GM12878 (cell line): ENCODE measurements around the gene CLDN34. TPM values are rescaled to one million over a fixed set of nuclear protein-coding genes. Genes with fewer than 3 reads are reported as not detected.

Experiments used
- BHLHE40 ChIP-seq, 2 experiments: fragments of 450-650 bp in 1 of 2; IDR thresholded peaks; 2 replicates each; pipeline ENCODE4 v1.6.1; 2011 to 2017; ENCODE audit warnings: low read depth in 2 of 2, borderline replicate concordance in 1 of 2, improper control_type of control experiment in 1 of 2, low read length in 1 of 2, mild to moderate bottlenecking in 1 of 2
- CBFB ChIP-seq: IDR thresholded peaks from 2 replicates; pipeline ENCODE4 v1.6.1; 2016; ENCODE audit warnings: antibody characterized with exemption, low read depth
- EP300 ChIP-seq, 2 experiments: fragments of 150-350 bp in 1 of 2; IDR thresholded peaks; 2 replicates each; pipeline ENCODE4 v1.6.1; 2011 to 2012; ENCODE audit warnings: low read depth in 2 of 2, low read length in 2 of 2, borderline replicate concordance in 1 of 2, improper control_type of control experiment in 1 of 2, inconsistent platforms in 1 of 2; ENCODE audit not compliant: control insufficient read depth in 1 of 2
- FOS ChIP-seq: IDR thresholded peaks from 3 replicates; pipeline ENCODE4 v1.6.1; 2011; ENCODE audit warnings: borderline replicate concordance; ENCODE audit not compliant: insufficient read length; ENCODE audit errors: extremely low read depth
- IKZF2 ChIP-seq, 2 experiments: fragments of 450-650 bp; IDR thresholded peaks; 2 replicates each; pipeline ENCODE4 v1.6.1; 2017; ENCODE audit warnings: mild to moderate bottlenecking in 2 of 2, moderate library complexity in 2 of 2
- LARP7 ChIP-seq: fragments of 450-650 bp; IDR thresholded peaks from 2 replicates; pipeline ENCODE4 v1.6.1; 2017; ENCODE audit warnings: mild to moderate bottlenecking
- SMARCA5 ChIP-seq: fragments of 450-650 bp; IDR thresholded peaks from 2 replicates; pipeline ENCODE4 v1.6.1; 2017; ENCODE audit warnings: mild to moderate bottlenecking
- SRF ChIP-seq, 2 experiments: IDR thresholded peaks; 2 replicates each; pipeline ENCODE4 v1.6.1; 2011; ENCODE audit warnings: low read depth in 2 of 2, low read length in 2 of 2, mild to moderate bottlenecking in 1 of 2, moderate library complexity in 1 of 2
- TARDBP ChIP-seq: IDR thresholded peaks from 2 replicates; pipeline ENCODE4 v1.6.1; 2016; ENCODE audit warnings: borderline replicate concordance
- WRNIP1 ChIP-seq: IDR thresholded peaks from 2 replicates; pipeline ENCODE4 v1.6.1; 2011; ENCODE audit warnings: low read depth, low read length, improper control_type of control experiment, borderline replicate concordance
- YY1 ChIP-seq: IDR thresholded peaks from 2 replicates; pipeline ENCODE4 v1.6.1; 2011; ENCODE audit warnings: low read depth, mild to moderate bottlenecking, low read length
- polyA plus RNA-seq, 11 experiments: library from polyadenylated mRNA; depleted of rRNA in 4 of 11; unstranded in 6 of 11; stranded (reverse) in 5 of 11; fragments of >200 nt; fragmentation: Nextera tagmentation in 4 of 11; fragmentation: Illumina TruSeq in 1 of 11; extraction: Ambion mirVana in 4 of 11; extraction: Trizol in 1 of 11; gene quantifications; 1 replicate in 1 of 11; 2 replicates in 10 of 11; pipeline versions ENCODE4 v1.2.1 to v1.2.3, GENCODE V29; 2011 to 2016; ENCODE audit warnings: inconsistent platforms in 2 of 11, missing spikeins in 2 of 11, low read depth in 1 of 11
- total RNA-seq, 4 experiments: library from RNA; depleted of rRNA in 3 of 4; stranded (reverse); fragments of >200 nt in 3 of 4; fragmentation: Illumina TruSeq in 1 of 4; extraction: Trizol in 1 of 4; gene quantifications; 2 replicates each; pipeline versions ENCODE4 v1.2.1 to v1.2.3, GENCODE V29; 2013 to 2021
- TF ChIP-seq, protein P1 (sequence below): fragments of 450-650 bp; IDR thresholded peaks from 2 replicates; pipeline ENCODE4 v1.6.1; 2017; ENCODE audit warnings: mild to moderate bottlenecking, moderate library complexity
- TF ChIP-seq, protein P2 (sequence below): IDR thresholded peaks from 2 replicates; pipeline ENCODE4 v1.6.1; 2012; ENCODE audit warnings: low read length, inconsistent platforms
- TF ChIP-seq, protein P3 (sequence below): IDR thresholded peaks from 2 replicates; pipeline ENCODE4 v1.6.1; 2011; ENCODE audit warnings: mild to moderate bottlenecking, low read depth, low read length, moderate library complexity; ENCODE audit not compliant: insufficient replicate concordance
- TF ChIP-seq, protein P4 (sequence below): fragments of 450-650 bp; IDR thresholded peaks from 2 replicates; pipeline ENCODE4 v1.6.1; 2016; ENCODE audit warnings: mild to moderate bottlenecking, moderate library complexity, borderline replicate concordance
- TF ChIP-seq, protein P5 (sequence below): fragments of 450-650 bp; IDR thresholded peaks from 2 replicates; pipeline ENCODE4 v1.6.1; 2017; ENCODE audit warnings: mild to moderate bottlenecking

CLDN34 gene
- total and polyA plus RNA-seq, 10 of the 15 experiments (the other 5 are each of a cell fraction or from before 2014, with no cell fraction given) = not detected

DNA sequence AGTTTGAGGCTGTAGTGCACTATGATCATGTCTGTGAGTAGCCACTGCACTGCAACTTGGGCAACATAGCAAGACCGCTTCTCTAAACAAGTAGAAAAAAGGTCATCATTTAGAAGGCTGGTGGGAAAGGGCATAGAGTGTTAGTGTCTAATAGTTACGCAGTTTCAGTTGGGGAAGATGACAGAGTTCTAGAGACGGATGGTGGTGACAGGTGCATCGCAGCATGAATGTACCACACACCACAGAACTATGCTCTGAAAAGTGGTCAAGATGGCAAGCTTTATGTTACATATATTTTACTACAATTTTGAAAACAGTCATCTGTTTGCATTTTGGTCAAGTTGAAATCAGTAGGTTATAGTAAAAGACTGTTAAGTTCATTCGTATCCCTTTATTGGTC lies 23.7 kb upstream of the CLDN34 start (continued):
- TF ChIP-seq, protein P1, sequence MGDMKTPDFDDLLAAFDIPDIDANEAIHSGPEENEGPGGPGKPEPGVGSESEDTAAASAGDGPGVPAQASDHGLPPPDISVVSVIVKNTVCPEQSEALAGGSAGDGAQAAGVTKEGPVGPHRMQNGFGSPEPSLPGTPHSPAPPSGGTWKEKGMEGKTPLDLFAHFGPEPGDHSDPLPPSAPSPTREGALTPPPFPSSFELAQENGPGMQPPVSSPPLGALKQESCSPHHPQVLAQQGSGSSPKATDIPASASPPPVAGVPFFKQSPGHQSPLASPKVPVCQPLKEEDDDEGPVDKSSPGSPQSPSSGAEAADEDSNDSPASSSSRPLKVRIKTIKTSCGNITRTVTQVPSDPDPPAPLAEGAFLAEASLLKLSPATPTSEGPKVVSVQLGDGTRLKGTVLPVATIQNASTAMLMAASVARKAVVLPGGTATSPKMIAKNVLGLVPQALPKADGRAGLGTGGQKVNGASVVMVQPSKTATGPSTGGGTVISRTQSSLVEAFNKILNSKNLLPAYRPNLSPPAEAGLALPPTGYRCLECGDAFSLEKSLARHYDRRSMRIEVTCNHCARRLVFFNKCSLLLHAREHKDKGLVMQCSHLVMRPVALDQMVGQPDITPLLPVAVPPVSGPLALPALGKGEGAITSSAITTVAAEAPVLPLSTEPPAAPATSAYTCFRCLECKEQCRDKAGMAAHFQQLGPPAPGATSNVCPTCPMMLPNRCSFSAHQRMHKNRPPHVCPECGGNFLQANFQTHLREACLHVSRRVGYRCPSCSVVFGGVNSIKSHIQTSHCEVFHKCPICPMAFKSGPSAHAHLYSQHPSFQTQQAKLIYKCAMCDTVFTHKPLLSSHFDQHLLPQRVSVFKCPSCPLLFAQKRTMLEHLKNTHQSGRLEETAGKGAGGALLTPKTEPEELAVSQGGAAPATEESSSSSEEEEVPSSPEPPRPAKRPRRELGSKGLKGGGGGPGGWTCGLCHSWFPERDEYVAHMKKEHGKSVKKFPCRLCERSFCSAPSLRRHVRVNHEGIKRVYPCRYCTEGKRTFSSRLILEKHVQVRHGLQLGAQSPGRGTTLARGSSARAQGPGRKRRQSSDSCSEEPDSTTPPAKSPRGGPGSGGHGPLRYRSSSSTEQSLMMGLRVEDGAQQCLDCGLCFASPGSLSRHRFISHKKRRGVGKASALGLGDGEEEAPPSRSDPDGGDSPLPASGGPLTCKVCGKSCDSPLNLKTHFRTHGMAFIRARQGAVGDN = 0 out of 2 replicates have a peak, but pooled peaks have one; percentile 36
- TF ChIP-seq EP300 (IDR thresholded peaks at IDR 0.05; ENCODE audit: borderline replicate concordance in 1 of 2, control insufficient read depth in 1 of 2, low read depth in 2 of 2, low read length in 2 of 2) = peak; percentile 22 to 72; a peak in 2 of 4 replicates
- TF ChIP-seq LARP7 = no peak
- TF ChIP-seq, protein P2, sequence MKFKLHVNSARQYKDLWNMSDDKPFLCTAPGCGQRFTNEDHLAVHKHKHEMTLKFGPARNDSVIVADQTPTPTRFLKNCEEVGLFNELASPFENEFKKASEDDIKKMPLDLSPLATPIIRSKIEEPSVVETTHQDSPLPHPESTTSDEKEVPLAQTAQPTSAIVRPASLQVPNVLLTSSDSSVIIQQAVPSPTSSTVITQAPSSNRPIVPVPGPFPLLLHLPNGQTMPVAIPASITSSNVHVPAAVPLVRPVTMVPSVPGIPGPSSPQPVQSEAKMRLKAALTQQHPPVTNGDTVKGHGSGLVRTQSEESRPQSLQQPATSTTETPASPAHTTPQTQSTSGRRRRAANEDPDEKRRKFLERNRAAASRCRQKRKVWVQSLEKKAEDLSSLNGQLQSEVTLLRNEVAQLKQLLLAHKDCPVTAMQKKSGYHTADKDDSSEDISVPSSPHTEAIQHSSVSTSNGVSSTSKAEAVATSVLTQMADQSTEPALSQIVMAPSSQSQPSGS = no peak
- 0 out of 4 replicates have a peak, but pooled peaks of 1 of the 2 experiments have one; percentile 9 for TF ChIP-seq IKZF2 (IDR thresholded peaks at IDR 0.05)
- TF ChIP-seq SRF (IDR thresholded peaks at IDR 0.05; ENCODE audit: low read depth in 2 of 2, low read length in 2 of 2) = no peak
- no peak; a peak in 1 of 4 replicates for TF ChIP-seq BHLHE40 (IDR thresholded peaks at IDR 0.05; ENCODE audit: borderline replicate concordance in 1 of 2, low read depth in 2 of 2, low read length in 1 of 2)
- TF ChIP-seq FOS = no peak
- TF ChIP-seq SMARCA5 = no peak
- TF ChIP-seq, protein P3, sequence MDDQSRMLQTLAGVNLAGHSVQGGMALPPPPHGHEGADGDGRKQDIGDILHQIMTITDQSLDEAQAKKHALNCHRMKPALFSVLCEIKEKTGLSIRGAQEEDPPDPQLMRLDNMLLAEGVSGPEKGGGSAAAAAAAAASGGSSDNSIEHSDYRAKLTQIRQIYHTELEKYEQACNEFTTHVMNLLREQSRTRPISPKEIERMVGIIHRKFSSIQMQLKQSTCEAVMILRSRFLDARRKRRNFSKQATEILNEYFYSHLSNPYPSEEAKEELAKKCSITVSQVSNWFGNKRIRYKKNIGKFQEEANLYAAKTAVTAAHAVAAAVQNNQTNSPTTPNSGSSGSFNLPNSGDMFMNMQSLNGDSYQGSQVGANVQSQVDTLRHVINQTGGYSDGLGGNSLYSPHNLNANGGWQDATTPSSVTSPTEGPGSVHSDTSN = no peak
- TF ChIP-seq, protein P4, sequence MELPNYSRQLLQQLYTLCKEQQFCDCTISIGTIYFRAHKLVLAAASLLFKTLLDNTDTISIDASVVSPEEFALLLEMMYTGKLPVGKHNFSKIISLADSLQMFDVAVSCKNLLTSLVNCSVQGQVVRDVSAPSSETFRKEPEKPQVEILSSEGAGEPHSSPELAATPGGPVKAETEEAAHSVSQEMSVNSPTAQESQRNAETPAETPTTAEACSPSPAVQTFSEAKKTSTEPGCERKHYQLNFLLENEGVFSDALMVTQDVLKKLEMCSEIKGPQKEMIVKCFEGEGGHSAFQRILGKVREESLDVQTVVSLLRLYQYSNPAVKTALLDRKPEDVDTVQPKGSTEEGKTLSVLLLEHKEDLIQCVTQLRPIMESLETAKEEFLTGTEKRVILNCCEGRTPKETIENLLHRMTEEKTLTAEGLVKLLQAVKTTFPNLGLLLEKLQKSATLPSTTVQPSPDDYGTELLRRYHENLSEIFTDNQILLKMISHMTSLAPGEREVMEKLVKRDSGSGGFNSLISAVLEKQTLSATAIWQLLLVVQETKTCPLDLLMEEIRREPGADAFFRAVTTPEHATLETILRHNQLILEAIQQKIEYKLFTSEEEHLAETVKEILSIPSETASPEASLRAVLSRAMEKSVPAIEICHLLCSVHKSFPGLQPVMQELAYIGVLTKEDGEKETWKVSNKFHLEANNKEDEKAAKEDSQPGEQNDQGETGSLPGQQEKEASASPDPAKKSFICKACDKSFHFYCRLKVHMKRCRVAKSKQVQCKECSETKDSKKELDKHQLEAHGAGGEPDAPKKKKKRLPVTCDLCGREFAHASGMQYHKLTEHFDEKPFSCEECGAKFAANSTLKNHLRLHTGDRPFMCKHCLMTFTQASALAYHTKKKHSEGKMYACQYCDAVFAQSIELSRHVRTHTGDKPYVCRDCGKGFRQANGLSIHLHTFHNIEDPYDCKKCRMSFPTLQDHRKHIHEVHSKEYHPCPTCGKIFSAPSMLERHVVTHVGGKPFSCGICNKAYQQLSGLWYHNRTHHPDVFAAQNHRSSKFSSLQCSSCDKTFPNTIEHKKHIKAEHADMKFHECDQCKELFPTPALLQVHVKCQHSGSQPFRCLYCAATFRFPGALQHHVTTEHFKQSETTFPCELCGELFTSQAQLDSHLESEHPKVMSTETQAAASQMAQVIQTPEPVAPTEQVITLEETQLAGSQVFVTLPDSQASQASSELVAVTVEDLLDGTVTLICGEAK = no peak
- 0 out of 2 replicates have a peak, but pooled peaks have one; percentile 36 for TF ChIP-seq CBFB
- TF ChIP-seq YY1 = no peak
- no peak for TF ChIP-seq WRNIP1
- TF ChIP-seq, protein P5, sequence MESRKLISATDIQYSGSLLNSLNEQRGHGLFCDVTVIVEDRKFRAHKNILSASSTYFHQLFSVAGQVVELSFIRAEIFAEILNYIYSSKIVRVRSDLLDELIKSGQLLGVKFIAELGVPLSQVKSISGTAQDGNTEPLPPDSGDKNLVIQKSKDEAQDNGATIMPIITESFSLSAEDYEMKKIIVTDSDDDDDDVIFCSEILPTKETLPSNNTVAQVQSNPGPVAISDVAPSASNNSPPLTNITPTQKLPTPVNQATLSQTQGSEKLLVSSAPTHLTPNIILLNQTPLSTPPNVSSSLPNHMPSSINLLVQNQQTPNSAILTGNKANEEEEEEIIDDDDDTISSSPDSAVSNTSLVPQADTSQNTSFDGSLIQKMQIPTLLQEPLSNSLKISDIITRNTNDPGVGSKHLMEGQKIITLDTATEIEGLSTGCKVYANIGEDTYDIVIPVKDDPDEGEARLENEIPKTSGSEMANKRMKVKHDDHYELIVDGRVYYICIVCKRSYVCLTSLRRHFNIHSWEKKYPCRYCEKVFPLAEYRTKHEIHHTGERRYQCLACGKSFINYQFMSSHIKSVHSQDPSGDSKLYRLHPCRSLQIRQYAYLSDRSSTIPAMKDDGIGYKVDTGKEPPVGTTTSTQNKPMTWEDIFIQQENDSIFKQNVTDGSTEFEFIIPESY = no peak
- TF ChIP-seq TARDBP = no peak
